Breast epithelium (tissue), 3 donors: ENCODE measurements around the gene GPC6.

ENCODE experiments used
- CTCF ChIP-seq, 3 donors: fragments of 450-650 bp; IDR thresholded peaks; one replicate each; pipeline ENCODE4 v1.5.1; 2016 to 2017; ENCODE audit warnings: antibody characterized with exemption in 3 of 3, mild to moderate bottlenecking in 3 of 3, moderate library complexity in 3 of 3
- POLR2A ChIP-seq: fragments of 450-650 bp; IDR thresholded peaks from one replicate; pipeline ENCODE4 v1.6.1; 2016; ENCODE audit warnings: antibody characterized with exemption, mild to moderate bottlenecking, moderate library complexity
- POLR2AphosphoS5 ChIP-seq, 3 donors: sonication (generic); formaldehyde crosslinking; IDR thresholded peaks; one replicate each; pipeline ENCODE4 v1.6.1; 2017; ENCODE audit warnings: antibody characterized with exemption in 3 of 3

DNA sequence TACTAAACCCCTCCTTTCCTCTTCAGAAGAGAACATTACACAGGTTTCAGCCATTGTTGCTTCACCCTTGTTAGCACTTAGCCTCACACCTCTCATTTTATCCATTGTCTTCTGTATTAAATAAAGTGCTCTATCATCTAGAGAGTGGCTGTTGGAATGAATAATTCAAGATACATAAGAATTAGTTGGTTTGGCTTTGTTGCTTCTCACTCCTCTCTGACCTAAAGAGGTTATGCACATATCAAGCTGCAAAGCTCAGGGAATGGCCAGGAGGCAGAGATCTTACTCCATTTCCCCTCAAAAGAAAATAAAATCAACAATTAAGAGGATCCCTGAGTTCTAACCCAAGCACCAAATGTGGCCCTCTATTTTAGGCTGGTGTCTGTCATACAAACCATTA is 1173.2 kb downstream of the GPC6 start:
- TF ChIP-seq CTCF (IDR thresholded peaks at IDR 0.05) = no peak
- no peak for TF ChIP-seq POLR2A
- no peak for TF ChIP-seq POLR2AphosphoS5 (IDR thresholded peaks at IDR 0.05)
